ENCODE data around the gene FZR1.

DNA sequence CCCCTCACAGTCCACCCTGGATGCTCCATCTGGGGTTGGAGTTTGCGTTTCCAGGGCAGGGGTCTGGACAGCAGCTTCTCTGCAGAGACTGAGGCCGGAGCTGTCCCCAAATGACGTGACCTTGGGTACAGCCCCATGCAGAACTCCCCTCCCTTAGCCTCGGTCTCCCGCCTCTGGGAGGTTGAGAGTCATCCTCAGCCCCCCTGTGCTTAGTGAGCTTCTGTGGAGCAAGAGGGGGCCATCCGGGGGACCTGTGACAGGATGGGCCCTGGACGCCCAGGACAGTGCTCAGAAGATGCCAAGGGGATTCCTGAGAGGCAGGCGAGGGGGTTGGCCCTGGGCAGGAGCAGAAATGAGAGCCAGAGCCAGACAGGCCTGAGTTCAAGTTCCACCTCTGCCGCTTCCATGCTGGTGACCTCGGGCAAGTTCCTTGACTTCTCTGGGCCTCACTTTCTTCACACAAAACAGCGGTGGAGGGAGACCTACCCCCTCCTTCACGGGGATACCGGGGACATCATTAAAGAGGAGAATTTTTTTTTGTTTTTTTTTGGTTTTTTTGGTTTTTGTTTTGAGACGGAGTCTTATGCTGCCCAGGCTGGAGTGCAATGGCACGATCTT lies 46.0 kb upstream of the FZR1 start:
- TF ChIP-seq, protein P1, sequence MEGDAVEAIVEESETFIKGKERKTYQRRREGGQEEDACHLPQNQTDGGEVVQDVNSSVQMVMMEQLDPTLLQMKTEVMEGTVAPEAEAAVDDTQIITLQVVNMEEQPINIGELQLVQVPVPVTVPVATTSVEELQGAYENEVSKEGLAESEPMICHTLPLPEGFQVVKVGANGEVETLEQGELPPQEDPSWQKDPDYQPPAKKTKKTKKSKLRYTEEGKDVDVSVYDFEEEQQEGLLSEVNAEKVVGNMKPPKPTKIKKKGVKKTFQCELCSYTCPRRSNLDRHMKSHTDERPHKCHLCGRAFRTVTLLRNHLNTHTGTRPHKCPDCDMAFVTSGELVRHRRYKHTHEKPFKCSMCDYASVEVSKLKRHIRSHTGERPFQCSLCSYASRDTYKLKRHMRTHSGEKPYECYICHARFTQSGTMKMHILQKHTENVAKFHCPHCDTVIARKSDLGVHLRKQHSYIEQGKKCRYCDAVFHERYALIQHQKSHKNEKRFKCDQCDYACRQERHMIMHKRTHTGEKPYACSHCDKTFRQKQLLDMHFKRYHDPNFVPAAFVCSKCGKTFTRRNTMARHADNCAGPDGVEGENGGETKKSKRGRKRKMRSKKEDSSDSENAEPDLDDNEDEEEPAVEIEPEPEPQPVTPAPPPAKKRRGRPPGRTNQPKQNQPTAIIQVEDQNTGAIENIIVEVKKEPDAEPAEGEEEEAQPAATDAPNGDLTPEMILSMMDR (IDR thresholded peaks at IDR 0.05): no peak
- TF ChIP-seq ZFX (IDR thresholded peaks at IDR 0.05; ENCODE audit: borderline replicate concordance): no peak
